Mammary epithelial cell (primary cell): ENCODE results near the gene PDK2.

Experiments
- EZH2 ChIP-seq: IDR thresholded peaks from 2 replicates; pipeline ENCODE4 v1.6.1; 2012; ENCODE audit warnings: low read length, inconsistent platforms, borderline replicate concordance
- TF ChIP-seq, protein P1 (sequence below), 2 donors: IDR thresholded peaks in 1 of 2; conservative IDR thresholded peaks in 1 of 2; 2 replicates each; pipeline ENCODE4 v1.5.1; 2011 to 2012; ENCODE audit warnings: inconsistent platforms in 2 of 2, low read length in 2 of 2, mild to moderate bottlenecking in 2 of 2, control low read depth in 1 of 2, low read depth in 1 of 2; ENCODE audit not compliant: insufficient read depth in 1 of 2; ENCODE audit errors: extremely low read depth in 1 of 2

DNA sequence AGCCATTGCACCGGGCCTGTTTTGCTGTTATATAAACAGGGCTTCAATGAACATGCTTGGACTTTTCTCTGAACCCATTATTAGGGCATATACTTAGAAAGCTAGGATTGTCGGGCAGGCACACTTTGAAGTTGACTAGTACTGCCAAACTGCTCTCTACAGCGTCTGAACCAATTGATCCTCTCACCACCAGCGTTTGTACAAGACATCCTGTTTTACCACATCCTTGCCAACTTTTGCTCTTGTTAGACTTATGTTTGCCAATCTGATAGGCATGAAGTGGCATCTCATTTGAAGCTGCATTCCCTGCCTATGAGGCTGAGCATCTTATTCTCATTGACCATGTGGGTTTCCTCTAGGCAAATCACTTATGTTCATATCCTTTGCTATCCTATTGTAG is 62.7 kb downstream of the PDK2 start:
- TF ChIP-seq, protein P1, sequence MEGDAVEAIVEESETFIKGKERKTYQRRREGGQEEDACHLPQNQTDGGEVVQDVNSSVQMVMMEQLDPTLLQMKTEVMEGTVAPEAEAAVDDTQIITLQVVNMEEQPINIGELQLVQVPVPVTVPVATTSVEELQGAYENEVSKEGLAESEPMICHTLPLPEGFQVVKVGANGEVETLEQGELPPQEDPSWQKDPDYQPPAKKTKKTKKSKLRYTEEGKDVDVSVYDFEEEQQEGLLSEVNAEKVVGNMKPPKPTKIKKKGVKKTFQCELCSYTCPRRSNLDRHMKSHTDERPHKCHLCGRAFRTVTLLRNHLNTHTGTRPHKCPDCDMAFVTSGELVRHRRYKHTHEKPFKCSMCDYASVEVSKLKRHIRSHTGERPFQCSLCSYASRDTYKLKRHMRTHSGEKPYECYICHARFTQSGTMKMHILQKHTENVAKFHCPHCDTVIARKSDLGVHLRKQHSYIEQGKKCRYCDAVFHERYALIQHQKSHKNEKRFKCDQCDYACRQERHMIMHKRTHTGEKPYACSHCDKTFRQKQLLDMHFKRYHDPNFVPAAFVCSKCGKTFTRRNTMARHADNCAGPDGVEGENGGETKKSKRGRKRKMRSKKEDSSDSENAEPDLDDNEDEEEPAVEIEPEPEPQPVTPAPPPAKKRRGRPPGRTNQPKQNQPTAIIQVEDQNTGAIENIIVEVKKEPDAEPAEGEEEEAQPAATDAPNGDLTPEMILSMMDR (conservative IDR thresholded peaks at IDR 0.05 in 1 of 2, IDR thresholded peaks at IDR 0.05 in 1 of 2; ENCODE audit: extremely low read depth in 1 of 2, insufficient read depth in 1 of 2, low read depth in 1 of 2, low read length in 2 of 2) = no peak
- no peak for TF ChIP-seq EZH2
